Measurements from ENCODE around the gene AAK1. TPM values are rescaled to one million over a fixed set of nuclear protein-coding genes. Genes with fewer than 3 reads are reported as not detected.

The AAK1 gene
- total RNA-seq, 1 experiment from 2014 or later = 30.6 TPM

- no peak overlapping the region for H4K8ac ChIP-seq (replicated peaks; ENCODE audit: insufficient read length, low read depth, low read length)
- WGBS (ENCODE audit: extremely low coverage, insufficient read length, low lambda C conversion rate) = no CpG with 5 or more reads among the region's 3 CpGs
- TF ChIP-seq CTCF (conservative IDR thresholded peaks at IDR 0.05) = no peak
Observed at GRCh38 chr2:69635432-69635831, 8.1 kb downstream of the AAK1 start.

More at GRCh38 chr2:69635432-69635831, 8.1 kb downstream of the AAK1 start:
- peaks cover 26 to 31% of the 10 kb centered on the region in 2 experiments for H3K4me1 Mint-ChIP-seq
- H3K4me3 Mint-ChIP-seq = no peak overlapping the region
- H3K23ac ChIP-seq (ENCODE audit: insufficient read length, low read depth, low read length) = no peak overlapping the region
- H3K4me1 ChIP-seq (ENCODE audit: insufficient read depth, low read length) = no peaks in the 10 kb centered on the region; the same call in 1 of the 2 replicates
- H2BK15ac ChIP-seq (ENCODE audit: low read depth, low read length) = no peak overlapping the region
- H3K27ac Mint-ChIP-seq = no peak overlapping the region
- H3K36me3 Mint-ChIP-seq (ENCODE audit: insufficient read depth in 1 of 3, low read depth in 3 of 3) = peaks cover 0 to 3% (median 0%) of the 10 kb centered on the region in 3 experiments; a peak in 3 of 7 replicates
- no peak overlapping the region for H2BK20ac ChIP-seq (ENCODE audit: low read depth, low read length, poor library complexity, severe bottlenecking)
- no peaks in the 10 kb centered on the region for H3K27me3 ChIP-seq (ENCODE audit: insufficient read depth, low read length)
- no peak overlapping the region for H2BK120ac ChIP-seq (ENCODE audit: low read depth, low read length, poor library complexity, severe bottlenecking)
- H2AFZ ChIP-seq (ENCODE audit: low read length) = no peak overlapping the region
- H2BK5ac ChIP-seq (ENCODE audit: insufficient read length, low read length) = no peak overlapping the region
- no peaks in the 10 kb centered on the region for H3K9me3 Mint-ChIP-seq
- no peaks in the 10 kb centered on the region for H3K27me3 Mint-ChIP-seq (ENCODE audit: low read depth)
- no peaks in the 10 kb centered on the region for H3K9me3 ChIP-seq (ENCODE audit: control insufficient read depth, low read depth, low read length)
- no peak overlapping the region for H2AK5ac ChIP-seq (ENCODE audit: insufficient read length, low read length)
- no peak overlapping the region for H3K18ac ChIP-seq (ENCODE audit: insufficient read length, low read depth, low read length)
- no peak overlapping the region for H3K14ac ChIP-seq (ENCODE audit: insufficient read depth, low read length)
- H4K20me1 ChIP-seq (ENCODE audit: control insufficient read depth, insufficient read depth, insufficient read length) = no peaks in the 10 kb centered on the region
- no peaks in the 10 kb centered on the region for H3K79me1 ChIP-seq (ENCODE audit: insufficient read depth, low read depth, low read length, poor library complexity, severe bottlenecking)
- peaks cover 4% of the 10 kb centered on the region; the same call in 1 of the 2 replicates for H3K79me2 ChIP-seq (ENCODE audit: insufficient read depth, low read length)
- H3T11ph ChIP-seq (ENCODE audit: low read length) = no peak overlapping the region
- H2BK12ac ChIP-seq (ENCODE audit: insufficient read length, low read depth, low read length) = no peak overlapping the region
- no peak overlapping the region for H3K4me2 ChIP-seq (ENCODE audit: insufficient read depth, insufficient read length, low read length)
- no peak overlapping the region for H3K9ac ChIP-seq (ENCODE audit: extremely low read depth, insufficient read length, low read length)
- H3K56ac ChIP-seq (ENCODE audit: insufficient read length, low read depth, low read length) = no peak overlapping the region
- no peak overlapping the region for H4K5ac ChIP-seq (ENCODE audit: insufficient read length, low read depth, low read length)
- no peaks in the 10 kb centered on the region for H3K23me2 ChIP-seq (ENCODE audit: insufficient read length, low read depth, low read length, poor library complexity, severe bottlenecking)
- H4K91ac ChIP-seq (ENCODE audit: insufficient read length, low read depth, low read length) = no peak overlapping the region
- no peak for DNase-seq
- H3K27ac ChIP-seq (ENCODE audit: insufficient read length, low read depth, low read length) = no peak overlapping the region
- H3K4ac ChIP-seq (ENCODE audit: low read depth, low read length) = no peak overlapping the region
